IPS-NIHi7 (cell line): ENCODE data around the gene CTSK.

Source experiments
- DNase-seq: peaks from one replicate; pipeline ENCODE4 v3.0.0; 2012; ENCODE audit warnings: mixed read lengths; ENCODE audit errors: extremely low spot score

Gene CTSK

GRCh38 chr1:150760013-150760412, 48.0 kb downstream of the CTSK start:
- DNase-seq, result no peak

DNA sequence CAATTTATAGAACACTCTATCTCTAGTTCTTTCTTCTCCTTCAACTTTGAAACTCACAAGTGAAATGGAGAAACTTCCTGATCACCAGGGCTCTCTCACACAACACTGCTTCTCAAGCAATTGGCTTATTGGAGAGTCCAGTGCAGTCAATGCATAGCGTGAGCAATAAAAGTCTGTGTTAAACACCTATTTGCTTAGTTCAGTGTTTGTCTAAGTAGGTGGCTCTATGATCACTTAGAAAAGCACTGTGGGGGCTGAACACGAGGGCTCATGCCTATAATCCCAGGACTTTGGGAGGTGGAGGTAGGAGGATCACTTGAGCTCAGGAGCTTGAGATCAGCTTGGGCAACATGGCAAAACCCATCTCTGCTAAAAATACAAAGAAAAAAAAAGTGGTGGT, 54.6 kb downstream of the CTSK start:
- DNase-seq, result no peak

GRCh38 chr1:150751443-150751842, 56.6 kb downstream of the CTSK start:
- DNase-seq, result no peak

DNA sequence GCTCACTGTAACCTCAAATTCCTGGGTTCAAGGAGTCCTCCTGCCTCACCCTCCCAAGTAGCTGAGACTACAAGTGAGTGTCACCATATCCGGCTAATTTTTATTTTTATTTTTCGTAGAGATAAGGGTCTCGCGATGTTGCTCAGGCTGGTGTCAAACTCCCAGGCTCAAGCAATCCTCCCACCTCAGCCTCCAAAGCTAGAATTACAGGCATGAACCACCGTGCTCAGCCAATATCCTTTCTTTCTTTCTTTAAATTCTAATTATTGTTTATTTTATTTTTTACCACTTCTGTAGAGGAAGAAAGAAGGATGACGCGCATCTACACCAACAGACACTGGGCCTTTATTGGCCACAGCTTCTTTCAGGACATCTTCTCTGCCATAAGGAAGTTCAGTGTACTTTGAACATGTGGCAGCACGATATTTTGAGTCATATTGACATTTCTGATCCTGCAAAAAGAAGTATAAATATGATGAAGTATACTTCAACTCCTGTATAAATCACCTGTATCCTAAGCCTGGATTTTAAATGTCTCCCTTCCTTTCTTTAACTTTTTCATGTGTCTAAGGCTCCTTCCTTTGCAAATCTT, 58.2 kb downstream of the CTSK start:
- no peak for DNase-seq

DNA sequence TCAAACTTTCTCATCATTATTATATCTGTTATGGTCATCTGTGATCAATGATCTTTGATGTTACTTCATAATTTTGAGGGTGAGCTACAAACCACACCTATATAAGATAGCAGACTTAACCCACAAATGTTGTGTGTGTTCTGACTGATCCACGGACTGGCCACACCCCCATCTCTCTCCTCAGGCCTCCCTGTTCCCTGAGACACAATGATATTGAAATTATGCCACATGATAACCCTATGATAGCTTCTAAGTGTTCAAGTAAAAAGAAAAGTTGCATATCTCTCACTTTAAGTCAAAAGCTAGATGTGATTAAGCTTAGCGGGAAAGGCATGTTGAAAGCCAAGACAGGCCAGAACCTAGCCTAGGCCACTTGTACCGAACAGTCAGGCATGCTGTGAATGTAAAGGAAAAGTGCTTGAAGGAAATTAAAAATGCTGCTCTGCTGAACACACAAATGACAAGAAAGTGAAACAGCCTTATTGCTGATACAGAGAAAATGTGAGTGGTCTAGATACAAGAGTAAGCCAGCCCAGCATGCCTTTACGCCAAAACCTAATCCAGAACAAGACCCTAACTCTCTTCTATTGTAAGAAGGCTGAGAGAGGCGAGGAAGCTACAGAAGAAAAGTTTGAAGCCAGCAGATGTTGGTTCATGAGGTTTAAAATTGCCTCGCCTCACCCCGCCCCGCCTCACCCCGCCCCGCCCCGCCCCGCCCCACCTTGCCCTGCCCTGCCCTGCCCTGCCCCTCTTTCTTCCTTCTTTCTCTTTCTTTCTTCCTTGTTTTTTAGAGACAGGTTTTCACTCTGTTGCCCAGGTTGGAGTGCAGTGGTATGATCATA, 59.0 kb downstream of the CTSK start:
- DNase-seq, result no peak
